NCI-H1417 treated with DMSO at 0.1 percent for 48 hours (cell line): ENCODE measurements around the gene MSANTD2.

ENCODE experiments used
- DNase-seq: peaks from one replicate; lab custom pipeline; 2025; lab: John Stamatoyannopoulos, UW

MSANTD2 gene

DNA sequence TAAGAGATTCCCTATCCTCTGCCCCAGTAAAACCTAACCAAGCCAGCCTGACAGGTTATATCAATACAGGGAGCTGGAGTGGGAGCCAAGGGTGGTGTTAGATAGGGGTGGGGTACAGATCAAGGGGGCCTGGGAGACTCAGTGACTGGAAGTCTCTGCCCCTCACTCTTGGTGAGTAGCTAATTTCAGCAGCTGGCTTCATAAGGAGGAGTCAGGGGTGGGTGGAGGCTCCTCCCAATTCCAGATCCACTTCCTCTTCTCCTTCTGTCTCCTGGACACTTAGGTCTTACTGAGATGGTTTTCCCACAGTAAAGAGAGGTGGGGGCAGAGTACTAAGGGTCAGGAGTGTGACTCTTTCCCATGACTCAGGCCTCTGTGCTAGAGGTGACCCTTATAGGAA, 47.0 kb downstream of the MSANTD2 start:
- DNase-seq: no peak

DNA sequence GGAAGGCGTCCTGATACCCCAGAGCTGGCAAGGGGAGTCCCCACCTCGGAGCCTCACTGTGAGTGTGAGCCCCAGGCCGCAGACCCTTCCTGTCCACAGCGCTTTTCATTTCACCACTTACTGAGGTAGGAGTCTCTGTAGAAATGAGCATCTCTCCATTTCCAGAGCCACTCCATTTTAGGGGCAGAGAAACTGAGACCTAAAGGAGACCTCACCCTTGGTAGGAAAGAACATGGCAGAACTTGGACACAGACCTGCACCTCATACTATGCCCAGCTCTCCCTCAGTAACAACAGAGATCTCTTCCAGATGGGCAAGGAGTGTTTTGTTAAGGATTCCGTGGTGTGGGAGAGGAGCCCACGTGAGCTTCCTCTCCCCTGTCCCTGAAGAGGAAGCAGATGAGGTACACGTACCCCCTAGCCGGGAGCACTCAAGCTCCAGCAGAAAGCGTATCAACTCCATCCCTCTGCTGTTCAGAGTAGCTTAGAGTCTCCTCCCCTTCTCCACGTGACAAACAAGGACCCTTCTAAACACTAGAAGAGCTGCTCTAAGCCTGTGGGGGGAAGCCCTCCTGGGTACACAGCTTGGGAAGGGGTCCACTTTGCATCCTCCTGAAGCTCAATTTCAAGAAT, 47.6 kb downstream of the MSANTD2 start:
- no peak for DNase-seq

DNA sequence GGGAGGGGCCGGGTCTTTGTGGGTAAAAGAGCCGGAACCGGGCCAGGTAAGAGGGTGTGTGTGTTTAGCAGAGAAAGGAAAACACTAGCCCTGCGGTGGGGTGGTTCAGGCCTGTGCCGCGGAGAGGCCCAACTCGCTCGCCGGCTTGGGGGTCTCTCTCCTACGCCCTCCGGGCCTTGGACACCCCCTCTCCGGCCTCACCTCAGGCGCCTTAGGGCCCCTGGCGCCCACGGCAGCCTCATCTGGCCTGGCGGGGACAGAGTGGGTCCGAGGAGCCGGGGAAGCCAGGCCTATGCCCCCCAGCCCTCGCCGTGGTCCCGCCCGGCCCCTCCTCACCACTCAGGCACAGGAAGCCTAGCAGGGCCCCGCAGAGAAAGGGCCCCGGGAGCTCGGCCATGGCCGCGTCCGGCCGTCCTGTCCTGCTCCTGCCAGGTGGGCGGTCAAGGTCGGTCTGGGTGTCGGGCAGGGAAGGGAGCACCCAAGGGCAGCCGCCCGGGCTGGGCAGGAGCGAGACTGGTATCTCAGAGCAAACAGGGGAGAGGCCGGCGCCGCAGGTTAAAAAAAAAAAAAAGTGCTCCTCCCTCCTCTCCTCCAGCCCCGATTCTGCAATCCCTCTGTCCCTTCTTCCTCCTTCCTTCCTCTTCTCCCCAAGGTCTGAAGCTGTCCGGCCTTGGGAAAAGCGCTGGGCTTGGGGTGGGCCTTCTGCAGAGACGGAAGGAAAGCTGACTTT, 48.3 kb downstream of the MSANTD2 start, which contains the start of gene VSIG2:
TSS of gene VSIG2 (minus strand) at position 515 of the 730 bp plus-strand sequence. CDS start at position 397, 118 bp downstream.
- DNase-seq: no peak

DNA sequence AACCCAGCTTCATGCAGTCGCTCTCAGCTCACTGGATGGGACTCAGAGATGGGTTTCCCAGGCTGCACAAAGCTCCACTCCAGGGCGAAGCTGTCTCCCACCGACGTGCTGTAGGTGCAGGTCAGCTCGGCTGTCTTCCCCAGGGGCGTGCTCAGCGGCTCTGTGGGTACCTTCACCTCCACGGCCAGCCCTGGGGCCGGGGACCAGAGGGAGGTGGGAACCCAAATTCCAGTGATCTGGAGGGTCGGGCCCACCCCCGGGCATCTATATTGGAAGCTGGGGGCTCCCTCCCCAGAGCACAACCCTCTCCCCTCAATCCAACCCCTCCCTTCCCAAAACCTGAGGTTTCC, 48.8 kb downstream of the MSANTD2 start:
- no peak for DNase-seq

DNA sequence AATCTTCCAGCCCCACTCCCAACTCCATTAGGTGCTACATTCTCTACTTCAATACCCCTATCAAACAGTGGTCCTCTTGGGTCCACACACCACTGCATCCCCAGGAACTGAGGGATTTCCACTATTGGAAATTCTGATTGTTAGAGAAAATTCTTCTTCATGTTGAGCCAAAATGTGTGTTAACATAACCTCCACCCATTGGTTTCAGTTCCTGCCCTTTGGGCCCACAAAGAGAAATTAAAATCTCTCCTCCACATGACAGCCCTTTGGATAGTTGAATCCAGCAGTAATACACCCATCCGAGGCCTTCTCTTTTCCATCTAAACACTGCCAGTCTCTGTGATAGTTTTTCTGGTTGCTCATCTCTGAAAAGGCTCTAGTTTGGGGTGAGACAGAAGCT, 50.3 kb downstream of the MSANTD2 start:
- no peak for DNase-seq

DNA sequence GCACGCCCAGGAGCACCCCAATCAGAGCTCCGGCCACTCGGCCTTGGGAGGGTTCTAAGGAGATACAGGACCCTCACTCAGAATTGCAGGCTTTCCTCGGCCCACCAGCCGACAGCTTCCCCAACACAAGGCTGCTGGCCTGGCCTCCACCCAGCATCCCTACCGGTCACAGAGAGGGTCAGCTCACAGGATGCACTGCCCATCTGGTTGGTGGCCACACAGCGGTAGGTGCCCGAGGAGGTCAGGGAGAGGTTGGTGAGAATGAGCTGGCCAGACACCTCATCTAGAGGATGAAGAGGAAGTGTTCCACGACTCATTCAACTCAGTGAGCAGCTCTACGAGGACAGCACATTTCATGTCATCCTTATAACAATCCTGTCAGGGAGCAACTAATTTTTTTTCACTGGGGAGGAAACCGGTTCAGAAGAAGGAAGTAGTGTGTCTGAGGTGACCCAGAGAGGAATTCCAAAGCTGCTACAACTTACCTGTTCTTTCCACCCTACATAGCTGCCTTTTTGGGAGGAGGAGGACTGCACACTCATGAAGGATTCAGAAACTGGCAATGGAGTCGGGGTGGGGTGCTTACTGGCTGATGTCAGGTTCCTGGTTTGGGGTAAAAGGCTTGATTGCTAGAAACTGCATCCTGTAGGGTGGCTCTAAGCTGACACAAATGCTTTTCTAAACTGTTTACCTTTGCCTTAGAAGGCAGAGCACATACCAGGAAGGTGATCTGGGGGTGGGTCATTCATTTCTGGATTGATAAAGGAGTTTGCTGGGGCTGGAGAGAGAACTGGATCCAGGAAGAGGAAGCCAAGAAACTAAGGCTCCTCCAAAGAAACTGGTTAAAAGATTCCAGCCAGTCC, 51.5 kb downstream of the MSANTD2 start:
- no peak for DNase-seq

DNA sequence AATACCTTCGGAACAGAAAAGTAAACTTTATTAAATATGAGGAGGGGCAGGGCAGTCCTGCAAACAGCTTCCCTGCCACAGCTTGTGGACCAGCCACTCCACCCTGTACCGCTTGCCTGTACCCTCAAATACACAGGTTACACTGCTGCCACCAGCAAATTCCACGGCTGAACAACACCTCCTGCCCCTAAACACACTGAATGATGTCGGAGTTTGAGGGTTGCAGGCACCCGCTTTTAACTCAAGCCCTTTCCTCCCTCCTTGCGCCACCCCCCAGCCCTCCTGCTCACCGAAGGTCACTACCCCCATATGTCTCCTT, 52.1 kb downstream of the MSANTD2 start:
- no peak for DNase-seq

DNA sequence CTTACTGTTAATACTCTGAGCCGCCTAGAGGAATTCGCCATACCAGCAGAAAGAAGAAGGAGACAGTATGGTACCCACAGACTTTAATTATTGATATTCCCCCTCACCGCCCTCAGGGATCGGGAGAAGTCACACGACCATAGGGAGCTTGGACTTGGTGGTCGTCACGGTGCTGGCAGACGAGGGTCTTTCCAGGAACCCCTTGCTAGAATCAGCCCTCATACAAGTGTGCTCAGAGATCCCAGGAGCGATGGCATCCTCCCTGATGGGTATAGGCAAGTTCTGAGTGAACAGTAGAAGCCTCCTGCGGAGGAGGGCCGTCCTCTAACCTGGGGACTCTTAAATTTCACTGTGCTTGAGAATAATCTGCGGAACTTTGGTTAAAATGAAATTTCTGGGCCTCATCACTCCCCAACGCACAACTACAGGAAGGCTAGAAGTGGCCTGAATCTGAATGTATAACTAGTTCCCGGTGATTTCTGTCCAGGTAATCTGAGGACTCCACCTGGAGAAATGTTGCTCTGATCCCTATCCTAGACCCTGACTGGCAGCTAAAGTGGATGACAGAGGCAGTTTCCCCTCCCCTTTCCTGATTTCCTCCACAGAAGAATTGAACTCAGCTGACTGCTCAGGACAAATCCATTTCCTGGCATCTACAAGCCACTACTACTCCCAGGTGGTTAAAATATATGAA, 52.7 kb downstream of the MSANTD2 start:
- no peak for DNase-seq

DNA sequence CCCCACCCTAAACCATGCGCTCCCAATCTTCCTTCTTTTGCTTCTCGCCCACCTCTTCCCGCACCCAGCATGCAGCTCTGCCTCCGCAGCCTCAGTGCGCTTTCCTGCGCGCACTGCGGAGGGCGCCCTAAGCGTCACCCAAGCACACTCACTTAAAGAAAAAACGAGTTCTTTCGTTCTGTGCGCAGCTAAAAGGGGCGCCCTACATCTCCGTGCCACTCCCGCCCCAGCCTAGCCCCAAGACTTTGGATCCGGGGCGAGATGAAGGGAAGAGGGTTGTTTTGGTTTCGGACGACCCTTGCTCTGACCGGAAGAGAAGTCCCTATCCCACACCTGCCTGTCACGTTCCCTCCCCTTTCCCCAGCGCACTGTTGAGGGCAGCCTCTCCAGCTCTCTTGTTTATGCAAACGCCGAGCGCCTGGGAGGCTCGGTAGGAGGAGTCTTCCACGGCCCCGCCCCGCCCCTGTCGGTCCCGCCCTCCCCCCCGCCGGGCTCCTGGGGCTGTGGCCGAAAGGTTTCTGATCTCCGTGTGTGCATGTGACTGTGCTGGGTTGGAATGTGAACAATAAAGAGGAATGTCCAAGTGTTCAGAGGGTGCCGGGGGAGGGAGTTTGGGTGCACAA, 53.5 kb downstream of the MSANTD2 start:
- DNase-seq: no peak

DNA sequence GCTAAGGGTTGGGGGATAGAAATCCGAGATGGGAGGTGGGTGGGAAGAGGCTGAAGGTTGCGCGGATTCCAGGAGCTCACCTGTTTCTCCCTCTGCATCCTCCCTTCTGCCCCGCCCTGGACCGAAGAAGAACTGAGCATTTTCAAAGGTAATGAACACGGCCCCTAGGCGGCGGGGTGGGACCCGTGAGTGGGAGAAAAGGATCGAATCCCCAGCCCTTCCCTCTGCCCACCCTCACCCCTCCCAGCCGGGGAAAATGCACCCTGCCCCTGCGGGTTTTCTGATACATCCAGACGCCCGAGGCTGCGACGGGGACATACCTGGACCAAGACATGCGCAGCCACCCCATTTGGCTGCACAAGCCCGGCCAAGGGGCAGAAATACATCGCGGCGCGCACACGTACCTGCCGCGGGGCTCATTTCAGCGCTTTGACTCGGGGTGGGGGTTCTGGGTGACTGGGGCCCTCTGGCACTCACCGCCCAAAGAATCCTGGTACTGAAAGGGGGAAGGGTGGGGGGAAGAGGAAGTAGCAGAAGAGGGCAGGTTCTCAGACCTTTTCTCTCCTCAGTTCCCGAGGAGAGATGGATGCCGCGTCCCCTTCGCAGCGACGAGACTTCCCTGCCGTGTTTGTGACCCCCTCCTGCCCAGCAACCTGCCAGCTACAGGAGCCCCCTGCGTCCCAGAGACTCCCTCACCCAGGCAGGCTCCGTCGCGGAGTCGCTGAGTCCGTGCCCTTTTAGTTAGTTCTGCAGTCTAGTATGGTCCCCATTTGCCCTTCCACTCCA, 54.2 kb downstream of the MSANTD2 start:
- DNase-seq: no peak

DNA sequence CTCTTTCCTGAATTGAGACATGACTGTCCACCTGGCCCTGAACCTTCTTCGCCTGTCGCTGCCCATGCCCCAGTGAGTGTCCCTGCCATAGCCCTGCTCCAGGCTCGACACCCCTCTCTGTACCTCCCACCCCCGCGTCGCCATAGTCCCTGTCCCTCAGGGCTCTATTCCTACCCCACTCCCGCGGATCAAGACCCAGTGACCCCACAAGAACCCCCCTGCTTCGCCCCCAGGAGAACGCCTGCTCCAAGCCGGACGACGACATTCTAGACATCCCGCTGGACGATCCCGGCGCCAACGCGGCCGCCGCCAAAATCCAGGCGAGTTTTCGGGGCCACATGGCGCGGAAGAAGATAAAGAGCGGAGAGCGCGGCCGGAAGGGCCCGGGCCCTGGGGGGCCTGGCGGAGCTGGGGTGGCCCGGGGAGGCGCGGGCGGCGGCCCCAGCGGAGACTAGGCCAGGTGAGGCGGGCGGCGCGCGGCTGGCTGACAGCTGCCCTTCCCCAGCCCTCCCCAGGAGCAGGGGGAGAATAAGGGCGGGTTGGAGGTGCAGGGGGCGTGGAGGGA, 54.9 kb downstream of the MSANTD2 start:
- DNase-seq: no peak

DNA sequence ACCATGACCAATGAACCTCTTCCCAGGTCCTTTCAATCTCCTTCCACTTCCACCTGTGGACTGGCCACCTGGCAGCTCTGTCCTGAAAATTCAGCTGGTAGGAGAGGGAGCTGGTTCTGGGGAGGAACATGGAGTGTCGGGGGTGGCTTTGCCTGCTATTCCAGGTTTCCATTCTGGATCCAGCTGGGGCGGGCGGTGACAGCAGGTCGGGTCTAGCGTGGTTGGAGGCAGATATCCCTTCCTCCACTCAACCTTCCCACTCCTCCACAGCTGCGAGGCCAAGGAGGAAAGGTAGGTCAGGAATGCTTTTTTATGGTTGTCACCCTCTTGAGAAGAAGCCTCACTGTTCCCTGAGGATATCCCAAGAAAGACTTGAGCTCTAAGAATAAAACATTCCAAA, 57.2 kb downstream of the MSANTD2 start:
- no peak for DNase-seq

DNA sequence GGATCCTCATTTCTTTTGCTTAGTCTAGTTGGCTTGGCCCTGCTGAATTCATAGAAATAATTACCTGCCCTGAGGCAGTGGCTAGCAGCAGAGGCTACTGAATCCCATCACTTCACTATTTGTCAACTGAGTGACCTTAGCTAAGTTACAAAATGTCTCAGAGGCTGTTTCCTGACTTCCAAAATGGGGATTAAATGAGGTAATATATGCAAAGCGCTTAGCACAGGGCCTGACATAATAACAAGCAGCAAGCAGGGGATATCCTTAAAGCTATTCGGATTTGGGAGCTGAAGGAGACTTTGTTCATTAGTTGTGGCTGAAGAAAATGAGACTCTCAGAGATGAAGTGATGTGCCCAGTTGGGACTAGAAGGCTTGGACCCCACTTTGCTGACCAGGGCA, 57.7 kb downstream of the MSANTD2 start:
- DNase-seq: no peak

DNA sequence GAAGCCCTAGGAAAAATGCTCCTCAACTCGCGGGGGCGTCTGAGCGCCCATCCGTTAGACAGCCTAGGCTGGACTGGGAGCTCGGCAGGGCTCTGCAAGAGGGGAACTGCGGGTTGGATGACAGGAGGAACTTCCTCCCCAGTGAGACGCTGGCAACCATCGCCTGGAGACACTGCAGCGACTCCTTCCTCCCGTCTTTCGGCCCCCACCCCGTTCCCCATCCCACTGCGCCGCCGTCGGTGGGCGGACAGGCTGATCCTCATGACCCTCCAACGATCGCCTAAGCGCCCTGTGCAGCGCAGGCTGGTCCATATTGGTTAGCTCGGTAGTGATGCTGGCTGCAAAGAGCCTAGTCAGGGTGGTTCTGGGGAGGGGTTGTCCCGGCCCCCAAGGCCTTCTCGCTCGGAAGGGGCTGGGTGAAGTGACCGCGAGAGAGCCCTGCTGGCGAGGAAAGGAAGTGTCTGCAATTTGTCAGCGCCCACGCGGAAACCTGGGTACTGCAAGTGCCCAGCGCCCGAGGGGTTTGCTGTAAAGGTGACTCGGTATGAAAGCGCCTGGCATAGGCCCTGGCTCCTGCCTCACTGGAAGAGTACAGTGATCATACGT, 59.8 kb downstream of the MSANTD2 start:
- DNase-seq: no peak

DNA sequence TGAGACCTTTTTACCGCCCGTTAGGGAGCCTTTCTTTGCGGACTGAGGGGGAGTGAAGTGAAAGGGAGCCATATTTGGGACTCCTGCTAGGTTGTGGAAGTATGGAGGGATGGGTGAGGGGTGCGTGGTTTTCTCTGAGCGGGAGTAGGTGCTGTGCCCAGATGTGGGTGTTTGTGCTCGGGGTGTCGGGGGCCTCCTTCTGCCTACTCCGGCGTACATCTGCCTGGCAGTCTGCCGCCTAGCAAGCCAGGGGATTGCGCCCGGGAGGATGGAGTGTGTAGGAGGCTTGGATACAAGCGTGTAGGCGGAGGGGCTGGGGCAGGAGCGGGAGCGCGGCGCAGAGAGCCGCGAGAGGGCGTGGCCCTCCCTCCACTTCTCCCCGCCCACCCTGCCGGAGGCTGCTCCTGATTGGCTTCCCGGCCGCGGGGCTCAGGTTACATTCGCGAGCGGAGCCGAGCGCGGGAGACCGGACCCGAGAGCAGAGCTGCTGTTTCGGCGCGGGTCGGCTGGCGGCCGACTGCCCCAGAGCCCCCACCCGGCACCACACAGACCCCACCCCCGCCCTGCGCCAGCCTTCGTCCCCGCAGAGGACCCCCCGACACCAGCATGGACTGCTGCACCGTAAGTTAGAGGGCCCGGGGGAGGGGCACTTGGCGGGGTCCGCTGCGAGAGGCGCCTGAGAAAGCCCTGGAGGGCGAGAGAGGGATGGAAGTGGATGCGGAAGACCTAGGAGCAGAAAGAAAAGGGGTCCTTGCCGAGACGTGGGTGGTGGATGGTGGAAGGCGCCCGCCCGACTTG, 60.5 kb downstream of the MSANTD2 start, which contains the start of gene NRGN:
TSS of gene NRGN (plus strand) at position 464 of the 798 bp plus-strand sequence. CDS start at position 607, 143 bp downstream.
- peak; percentile 58 for DNase-seq

DNA sequence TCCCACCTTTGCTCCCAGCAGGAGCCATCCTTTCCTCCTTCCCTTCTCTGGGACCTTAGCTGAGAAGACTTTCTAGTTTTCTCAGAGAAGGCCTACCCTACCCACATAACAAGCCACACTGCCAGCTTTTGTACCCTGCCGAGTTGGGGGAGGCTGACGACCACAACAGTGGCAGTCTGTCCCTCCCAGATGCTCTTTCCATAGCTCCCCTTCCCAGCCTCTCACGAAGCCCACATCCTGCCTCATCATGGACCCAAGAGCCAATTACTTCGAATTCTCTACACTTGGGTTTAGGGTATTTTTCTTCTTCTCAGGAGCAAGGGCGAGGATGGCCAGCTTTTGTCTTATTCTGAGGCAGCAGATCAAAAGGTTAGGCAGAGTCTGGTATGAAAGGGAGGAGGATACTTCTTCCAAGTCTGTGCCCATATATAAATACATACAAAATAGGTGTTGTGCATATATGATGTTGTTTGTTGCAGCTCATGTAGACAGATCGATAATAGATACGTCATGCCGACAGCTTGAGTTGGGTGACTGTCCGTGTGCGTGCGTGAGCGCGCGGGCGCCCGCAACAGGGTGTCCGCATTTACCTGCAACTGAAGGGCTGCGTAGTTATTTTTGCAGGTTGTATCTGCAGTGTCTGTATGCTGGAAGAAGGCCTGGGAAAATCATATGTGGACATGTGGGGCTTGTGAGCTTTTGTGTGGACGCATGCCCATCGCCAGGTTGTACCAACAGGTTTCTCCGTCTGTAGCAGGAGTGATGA, 61.3 kb downstream of the MSANTD2 start:
- DNase-seq: no peak

DNA sequence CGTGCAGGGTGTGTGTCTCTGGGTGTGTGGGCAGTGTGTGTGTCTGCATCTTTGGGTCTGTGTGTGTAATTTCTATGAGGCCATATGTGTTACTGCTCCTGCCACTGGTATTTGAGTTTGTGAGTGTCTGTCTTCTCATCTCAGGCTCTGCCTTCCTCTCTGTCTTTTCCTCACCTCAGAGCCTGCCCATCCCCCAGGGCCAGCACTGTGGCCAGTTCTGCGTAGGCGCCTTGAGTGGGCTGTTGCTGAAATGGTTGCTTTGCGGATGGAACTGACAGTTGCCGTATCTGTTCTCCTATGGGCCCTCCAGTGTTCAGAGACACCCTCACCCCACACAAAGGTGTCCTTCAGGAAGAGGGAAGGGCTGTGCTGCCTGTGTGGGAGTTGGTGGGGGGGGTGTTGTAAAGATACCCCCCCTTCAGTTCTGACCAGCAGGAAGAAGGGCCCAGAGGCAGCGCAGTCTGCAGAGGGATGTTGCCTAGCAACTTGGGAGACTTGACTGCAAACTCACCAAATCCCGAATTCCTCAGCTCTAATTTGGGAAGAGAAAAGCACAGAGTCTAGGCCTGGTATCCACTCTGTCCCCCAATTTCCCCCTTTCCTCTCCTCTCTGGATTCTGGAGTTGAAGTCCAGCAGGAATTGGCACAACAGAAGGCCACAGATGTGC, 62.4 kb downstream of the MSANTD2 start:
- DNase-seq: no peak

DNA sequence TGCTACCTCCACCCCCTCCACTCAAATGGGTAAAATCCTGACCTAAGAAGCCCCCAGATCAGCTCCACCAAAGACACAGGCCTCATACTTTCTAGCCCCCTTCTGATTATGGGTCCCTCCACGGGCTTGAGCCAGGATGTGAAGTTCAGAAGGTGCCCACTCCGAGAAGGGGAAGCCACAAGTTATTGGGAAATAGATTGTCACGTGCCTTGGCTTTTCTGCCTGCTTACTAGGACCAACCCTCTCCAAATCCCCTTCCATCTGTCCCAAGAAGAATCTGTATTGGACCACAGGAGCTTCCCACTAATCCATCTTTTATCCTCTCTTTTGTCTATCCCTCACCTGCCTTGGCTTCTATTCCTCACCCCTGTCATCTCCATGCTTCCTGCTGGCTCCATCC, 63.5 kb downstream of the MSANTD2 start:
- no peak for DNase-seq
